Duodenal mucosa (tissue), 2 donors: ENCODE measurements around the gene NRN1.
"Not testable (repeated sequence)": the region's sequence is repeated elsewhere in the genome, so short reads cannot be mapped to it uniquely, and the experiment has no call there.

Experiments used
- H3K27ac ChIP-seq: one replicate; pipeline ENCODE4 v1.7.0; 2013; ENCODE audit warnings: low read depth, low read length
- H3K27me3 ChIP-seq, 2 donors: one replicate each; pipeline ENCODE4 v1.7.0; 2013; ENCODE audit warnings: low read length in 2 of 2, control low read depth in 1 of 2; ENCODE audit not compliant: insufficient read depth in 2 of 2, control insufficient read depth in 1 of 2
- H3K36me3 ChIP-seq, 2 donors: one replicate each; pipeline ENCODE4 v1.7.0; 2013; ENCODE audit warnings: low read length in 2 of 2, control low read depth in 1 of 2; ENCODE audit not compliant: insufficient read depth in 2 of 2, control insufficient read depth in 1 of 2
- H3K4me1 ChIP-seq, 2 donors: one replicate each; pipeline ENCODE4 v1.7.0; 2013; ENCODE audit warnings: low read length in 2 of 2, control low read depth in 1 of 2; ENCODE audit not compliant: insufficient read depth in 2 of 2, control insufficient read depth in 1 of 2
- H3K4me3 ChIP-seq, 2 donors: one replicate each; pipeline ENCODE4 v1.7.0; 2013; ENCODE audit warnings: low read length in 2 of 2, low read depth in 1 of 2
- H3K9ac ChIP-seq, 2 donors: one replicate each; pipeline ENCODE4 v1.7.0; 2013; ENCODE audit warnings: low read length in 2 of 2, low read depth in 1 of 2
- H3K9me3 ChIP-seq, 2 donors: one replicate each; pipeline ENCODE4 v1.7.0; 2013; ENCODE audit warnings: low read length in 2 of 2, control low read depth in 1 of 2; ENCODE audit not compliant: control insufficient read depth in 1 of 2

NRN1 gene

GRCh38 chr6:5979650-5980420, 26.9 kb downstream of the NRN1 start:
- Histone ChIP-seq H3K4me1 (no peaks in the 10 kb centered on the region), H3K27ac (no peak overlapping the region), H3K27me3 (peaks cover 0 to 4% of the 10 kb centered on the region in 2 donors)

GRCh38 chr6:5976811-5977210, 29.9 kb downstream of the NRN1 start:
- Histone ChIP-seq H3K4me1 (no peaks in the 10 kb centered on the region), H3K36me3 (no peaks in the 10 kb centered on the region), H3K9ac (no peak overlapping the region), H3K9me3 (no peaks in the 10 kb centered on the region), H3K27ac (no peak overlapping the region), H3K4me3 (no peak overlapping the region), H3K27me3 (no peaks in the 10 kb centered on the region)

More at GRCh38 chr6:5979650-5980420, 26.9 kb downstream of the NRN1 start:
- no peak overlapping the region for H3K4me3 ChIP-seq
- no peaks in the 10 kb centered on the region for H3K9me3 ChIP-seq
- H3K36me3 ChIP-seq, result no peaks in the 10 kb centered on the region
- no peak overlapping the region for H3K9ac ChIP-seq

GRCh38 chr6:5968817-5969734, 37.6 kb downstream of the NRN1 start:
- no peak overlapping the region for H3K27ac ChIP-seq

GRCh38 chr6:5968036-5968435, 38.7 kb downstream of the NRN1 start:
- H3K27ac ChIP-seq, H3K4me3 ChIP-seq, H3K36me3 ChIP-seq, H3K27me3 ChIP-seq, H3K4me1 ChIP-seq, H3K9ac ChIP-seq, H3K9me3 ChIP-seq: not testable (repeated sequence)

More at GRCh38 chr6:5968817-5969734, 37.6 kb downstream of the NRN1 start:
- H3K4me3 ChIP-seq, result no peak overlapping the region
- no peaks in the 10 kb centered on the region for H3K36me3 ChIP-seq
- peaks cover 0 to 7% of the 10 kb centered on the region in 2 donors for H3K4me1 ChIP-seq
- H3K9me3 ChIP-seq, result no peaks in the 10 kb centered on the region
- H3K27me3 ChIP-seq, result no peaks in the 10 kb centered on the region
- no peak overlapping the region for H3K9ac ChIP-seq

GRCh38 chr6:5967594-5967993, 39.1 kb downstream of the NRN1 start:
- Histone ChIP-seq H3K9ac (no peak overlapping the region), H3K4me3 (no peak overlapping the region), H3K27ac (no peak overlapping the region), H3K4me1 (peaks cover 0 to 7% of the 10 kb centered on the region in 2 donors), H3K9me3 (no peaks in the 10 kb centered on the region), H3K27me3 (no peaks in the 10 kb centered on the region), H3K36me3 (no peaks in the 10 kb centered on the region)

- Histone ChIP-seq H3K9me3 (no peaks in the 10 kb centered on the region), H3K36me3 (no peaks in the 10 kb centered on the region), H3K27ac (no peak overlapping the region), H3K9ac (no peak overlapping the region), H3K4me1 (no peaks in the 10 kb centered on the region), H3K4me3 (no peak overlapping the region), H3K27me3 (peaks cover 0 to 3% of the 10 kb centered on the region in 2 donors)
Measured at GRCh38 chr6:5962794-5963193, 43.9 kb downstream of the NRN1 start.

GRCh38 chr6:5961836-5962235, 44.9 kb downstream of the NRN1 start:
- H3K27ac ChIP-seq, result no peak overlapping the region
- H3K36me3 ChIP-seq, result no peaks in the 10 kb centered on the region
- H3K4me3 ChIP-seq, result no peak overlapping the region
- H3K9me3 ChIP-seq, result no peaks in the 10 kb centered on the region
- no peaks in the 10 kb centered on the region for H3K4me1 ChIP-seq
- no peak overlapping the region for H3K9ac ChIP-seq
- H3K27me3 ChIP-seq, result peaks cover 0 to 3% of the 10 kb centered on the region in 2 donors

- H3K27me3 ChIP-seq, result peaks cover 0 to 3% of the 10 kb centered on the region in 2 donors
- no peak overlapping the region for H3K9ac ChIP-seq
- no peak overlapping the region for H3K27ac ChIP-seq
- H3K36me3 ChIP-seq, result no peaks in the 10 kb centered on the region
- H3K9me3 ChIP-seq, result no peaks in the 10 kb centered on the region
- no peak overlapping the region for H3K4me3 ChIP-seq
- no peaks in the 10 kb centered on the region for H3K4me1 ChIP-seq
Measured at GRCh38 chr6:5960456-5960855, 46.3 kb downstream of the NRN1 start.

- no peaks in the 10 kb centered on the region for H3K9me3 ChIP-seq
- H3K27me3 ChIP-seq, result peaks cover 3 to 4% of the 10 kb centered on the region in 2 donors
- H3K4me1 ChIP-seq, result no peaks in the 10 kb centered on the region
- H3K36me3 ChIP-seq, result no peaks in the 10 kb centered on the region
- no peak overlapping the region for H3K4me3 ChIP-seq
- H3K9ac ChIP-seq, result no peak overlapping the region
- no peak overlapping the region for H3K27ac ChIP-seq
Measured at GRCh38 chr6:5958921-5959320, 47.8 kb downstream of the NRN1 start.

- Histone ChIP-seq H3K36me3 (no peaks in the 10 kb centered on the region), H3K27ac (no peak overlapping the region), H3K9ac (no peak overlapping the region), H3K4me3 (no peak overlapping the region), H3K9me3 (no peaks in the 10 kb centered on the region), H3K4me1 (no peaks in the 10 kb centered on the region), H3K27me3 (peaks cover 3 to 8% of the 10 kb centered on the region in 2 donors)
Measured at GRCh38 chr6:5956939-5957338, 49.8 kb downstream of the NRN1 start.
